ENCODE measurements around the gene PLEKHA6.

Gene PLEKHA6

GRCh38 chr1:204181116-204181515 lies 178.6 kb downstream of the PLEKHA6 start:
- DNase-seq (ENCODE audit: low spot score) = no peak

GRCh38 chr1:204180133-204180532 lies 179.6 kb downstream of the PLEKHA6 start:
- DNase-seq (ENCODE audit: low spot score) = no peak

GRCh38 chr1:204178487-204179281 lies 181.0 kb downstream of the PLEKHA6 start:
- no peak for DNase-seq (ENCODE audit: low spot score)

- no peak for DNase-seq (ENCODE audit: low spot score)
Measured at GRCh38 chr1:204177133-204177532, 182.6 kb downstream of the PLEKHA6 start.

- no peak for DNase-seq (ENCODE audit: low spot score)
Measured at GRCh38 chr1:204176049-204176448, 183.7 kb downstream of the PLEKHA6 start.

GRCh38 chr1:204174958-204175357 lies 184.8 kb downstream of the PLEKHA6 start:
- no peak for DNase-seq (ENCODE audit: low spot score)

- DNase-seq (ENCODE audit: low spot score) = no peak
Measured at GRCh38 chr1:204172404-204173029, 187.2 kb downstream of the PLEKHA6 start.

- DNase-seq (ENCODE audit: low spot score) = no peak
Measured at GRCh38 chr1:204171751-204172178, 188.0 kb downstream of the PLEKHA6 start.

GRCh38 chr1:204170494-204171155 lies 189.1 kb downstream of the PLEKHA6 start:
- no peak for DNase-seq (ENCODE audit: low spot score)

GRCh38 chr1:204169858-204170257 lies 189.9 kb downstream of the PLEKHA6 start:
- DNase-seq (ENCODE audit: low spot score) = no peak

Data from AG08396 (cell line).